ENCODE results near the gene BAHCC1.

The BAHCC1 gene

GRCh38 chr17:81471818-81472456 lies 76.7 kb downstream of the BAHCC1 start:
- H3K4me1 ChIP-seq (ENCODE audit: control extremely low read depth in 1 of 4, control insufficient read depth in 4 of 4, insufficient read depth in 4 of 4, low read length in 3 of 4), result peaks cover 0 to 17% (median 3%) of the 10 kb centered on the region in 4 experiments
- CTCF ChIA-PET, result interaction anchor here (0.9 to 2.2 kb wide), 5 partner anchors 13 to 67 kb away, joined by 3 to 6 read pairs (median 4); no protein-coding TSS in a partner anchor
- H3K27me3 ChIP-seq (replicated peaks in 2 of 5; ENCODE audit: control insufficient read depth in 4 of 5, insufficient read depth in 5 of 5, low read length in 4 of 5), result no peaks in the 10 kb centered on the region
- 89% methylated on average over 26 of the region's 28 CpGs for WGBS (ENCODE audit: insufficient coverage)
- H3K4me3 ChIP-seq (ENCODE audit: control insufficient read depth in 1 of 7, extremely low read depth in 1 of 7, insufficient read depth in 4 of 7, low read depth in 2 of 7, low read length in 6 of 7), result no peak overlapping the region
- POLR2A ChIA-PET, result interaction anchor here (0.6 kb wide), 1 partner anchor 76 kb away, joined by 3 read pairs; no protein-coding TSS in a partner anchor
- no peak overlapping the region for H3K27ac ChIP-seq (ENCODE audit: insufficient read depth in 1 of 2, low read depth in 1 of 2, low read length in 2 of 2, poor library complexity in 1 of 2, severe bottlenecking in 2 of 2)
- H3K9me3 ChIP-seq (ENCODE audit: control extremely low read depth in 1 of 5, control insufficient read depth in 4 of 5, insufficient read depth in 2 of 5, low read depth in 1 of 5, low read length in 4 of 5), result peaks cover 0 to 3% (median 0%) of the 10 kb centered on the region in 5 experiments
- DNase-seq, result peak in 2 of 3 donors; percentile 47 to 50
- peaks cover 0 to 14% (median 1%) of the 10 kb centered on the region in 4 experiments for H3K36me3 ChIP-seq (ENCODE audit: control insufficient read depth in 4 of 4, insufficient read depth in 4 of 4, low read length in 3 of 4)

DNA sequence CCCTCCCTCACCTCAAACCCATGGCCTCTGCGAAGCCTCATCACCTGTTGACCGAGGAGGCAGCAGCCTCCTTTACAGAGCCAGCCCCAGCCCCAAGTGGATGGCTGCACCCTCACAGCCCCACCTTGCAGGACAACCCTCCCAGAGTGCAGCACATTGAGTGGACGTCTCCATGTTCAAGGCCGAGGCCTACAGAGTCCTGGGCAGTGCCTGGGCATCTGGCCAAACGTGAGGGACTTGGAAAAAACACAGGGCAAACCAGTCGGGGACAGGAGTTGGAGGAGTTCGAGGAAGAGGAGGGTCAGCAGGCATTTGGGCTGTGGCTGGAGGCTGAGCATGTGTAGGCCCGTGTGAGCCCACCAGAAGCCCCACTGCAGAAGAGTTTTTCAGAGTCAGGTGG lies 77.8 kb downstream of the BAHCC1 start:
- DNase-seq, result no peak
- ChIA-PET CTCF (interaction anchor here (0.8 to 2.6 kb wide), 5 partner anchors 12 to 78 kb away, joined by 3 to 11 read pairs (median 4); partner anchors contain the start of gene BAHCC1), POLR2A (no interaction called here)
- Histone ChIP-seq H3K4me3 (ENCODE audit: control insufficient read depth in 1 of 7, extremely low read depth in 1 of 7, insufficient read depth in 4 of 7, low read depth in 2 of 7, low read length in 6 of 7) (no peak overlapping the region), H3K36me3 (ENCODE audit: control insufficient read depth in 4 of 4, insufficient read depth in 4 of 4, low read length in 3 of 4) (peaks cover 0 to 5% (median 0%) of the 10 kb centered on the region in 4 experiments), H3K27ac (ENCODE audit: insufficient read depth in 1 of 2, low read depth in 1 of 2, low read length in 2 of 2, poor library complexity in 1 of 2, severe bottlenecking in 2 of 2) (no peak overlapping the region), H3K4me1 (ENCODE audit: control extremely low read depth in 1 of 4, control insufficient read depth in 4 of 4, insufficient read depth in 4 of 4, low read length in 3 of 4) (peaks cover 0 to 19% (median 5%) of the 10 kb centered on the region in 4 experiments), H3K27me3 (replicated peaks in 2 of 5; ENCODE audit: control insufficient read depth in 4 of 5, insufficient read depth in 5 of 5, low read length in 4 of 5) (no peaks in the 10 kb centered on the region), H3K9me3 (ENCODE audit: control extremely low read depth in 1 of 5, control insufficient read depth in 4 of 5, insufficient read depth in 2 of 5, low read depth in 1 of 5, low read length in 4 of 5) (peaks cover 0 to 3% (median 0%) of the 10 kb centered on the region in 5 experiments)
- WGBS (ENCODE audit: insufficient coverage), result 90% methylated on average over 5 of the region's 8 CpGs

DNA sequence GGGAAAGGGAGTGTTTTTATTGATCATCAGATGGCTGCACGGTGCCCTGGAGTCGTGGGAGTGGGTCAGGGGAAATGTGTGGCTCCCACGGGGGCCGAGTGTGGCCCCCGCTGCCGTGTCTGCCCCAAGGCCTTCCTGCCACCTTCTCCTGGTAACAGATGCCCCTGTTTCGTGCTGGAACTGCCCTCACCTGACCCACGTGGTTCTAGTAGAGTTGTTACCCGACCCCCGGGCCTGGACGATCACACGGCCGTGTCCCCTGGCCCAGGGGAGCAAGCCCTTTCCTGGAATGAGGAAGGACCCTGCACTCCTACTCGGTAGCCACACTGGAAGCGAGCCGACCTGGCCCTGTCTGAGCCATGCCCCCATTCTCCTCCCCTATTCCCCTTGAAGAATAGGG lies 79.7 kb downstream of the BAHCC1 start:
- CTCF ChIA-PET, result interaction anchor here (1.0 to 2.6 kb wide), 2 partner anchors 35 to 66 kb away, joined by 3 to 11 read pairs; no protein-coding TSS in a partner anchor

DNA sequence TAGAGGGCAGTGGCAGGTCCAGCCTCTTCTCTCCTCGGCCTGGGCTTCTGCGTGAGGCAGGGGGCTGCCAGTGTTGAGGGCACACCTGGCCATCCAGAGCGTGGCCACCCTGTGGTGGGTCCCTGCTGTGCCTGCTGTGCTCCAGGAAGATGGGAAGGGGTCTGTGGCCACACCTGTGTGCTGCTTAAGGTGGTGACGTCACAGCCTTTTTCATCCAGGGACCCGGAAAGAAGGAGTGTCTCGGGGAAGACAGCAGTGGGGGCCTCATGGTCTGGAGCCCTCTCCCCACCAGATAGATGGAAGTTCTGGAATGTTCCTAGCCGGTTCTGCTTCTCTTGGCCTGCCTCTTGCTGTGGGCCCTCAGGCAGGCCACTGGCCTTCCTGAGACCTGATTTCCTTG lies 80.8 kb downstream of the BAHCC1 start:
- H3K36me3 ChIP-seq (ENCODE audit: control insufficient read depth in 4 of 4, insufficient read depth in 4 of 4, low read length in 3 of 4), result no peaks in the 10 kb centered on the region
- WGBS (ENCODE audit: insufficient coverage), result 95% methylated on average over 5 of the region's 7 CpGs
- ChIA-PET POLR2A (no interaction called here), CTCF (no interaction called here)
- peaks cover 0 to 3% (median 0%) of the 10 kb centered on the region in 5 experiments for H3K9me3 ChIP-seq (ENCODE audit: control extremely low read depth in 1 of 5, control insufficient read depth in 4 of 5, insufficient read depth in 2 of 5, low read depth in 1 of 5, low read length in 4 of 5)
- no peaks in the 10 kb centered on the region for H3K27me3 ChIP-seq (replicated peaks in 2 of 5; ENCODE audit: control insufficient read depth in 4 of 5, insufficient read depth in 5 of 5, low read length in 4 of 5)
- DNase-seq, result no peak
- H3K27ac ChIP-seq (ENCODE audit: insufficient read depth in 1 of 2, low read depth in 1 of 2, low read length in 2 of 2, poor library complexity in 1 of 2, severe bottlenecking in 2 of 2), result no peak overlapping the region
- H3K4me1 ChIP-seq (ENCODE audit: control extremely low read depth in 1 of 4, control insufficient read depth in 4 of 4, insufficient read depth in 4 of 4, low read length in 3 of 4), result peaks cover 0 to 27% (median 8%) of the 10 kb centered on the region in 4 experiments
- H3K4me3 ChIP-seq (ENCODE audit: control insufficient read depth in 1 of 7, extremely low read depth in 1 of 7, insufficient read depth in 4 of 7, low read depth in 2 of 7, low read length in 6 of 7), result no peak overlapping the region

More for the DNA sequence above, 79.7 kb downstream of the BAHCC1 start:
- Histone ChIP-seq H3K27ac (ENCODE audit: insufficient read depth in 1 of 2, low read depth in 1 of 2, low read length in 2 of 2, poor library complexity in 1 of 2, severe bottlenecking in 2 of 2) (no peak overlapping the region), H3K4me1 (ENCODE audit: control extremely low read depth in 1 of 4, control insufficient read depth in 4 of 4, insufficient read depth in 4 of 4, low read length in 3 of 4) (peaks cover 0 to 25% (median 5%) of the 10 kb centered on the region in 4 experiments), H3K9me3 (ENCODE audit: control extremely low read depth in 1 of 5, control insufficient read depth in 4 of 5, insufficient read depth in 2 of 5, low read depth in 1 of 5, low read length in 4 of 5) (peaks cover 0 to 3% (median 0%) of the 10 kb centered on the region in 5 experiments), H3K36me3 (ENCODE audit: control insufficient read depth in 4 of 4, insufficient read depth in 4 of 4, low read length in 3 of 4) (no peaks in the 10 kb centered on the region), H3K4me3 (ENCODE audit: control insufficient read depth in 1 of 7, extremely low read depth in 1 of 7, insufficient read depth in 4 of 7, low read depth in 2 of 7, low read length in 6 of 7) (no peak overlapping the region), H3K27me3 (replicated peaks in 2 of 5; ENCODE audit: control insufficient read depth in 4 of 5, insufficient read depth in 5 of 5, low read length in 4 of 5) (no peaks in the 10 kb centered on the region)
- WGBS (ENCODE audit: insufficient coverage), result 96% methylated on average over 13 of the region's 16 CpGs
- POLR2A ChIA-PET, result no interaction called here
- no peak for DNase-seq

DNA sequence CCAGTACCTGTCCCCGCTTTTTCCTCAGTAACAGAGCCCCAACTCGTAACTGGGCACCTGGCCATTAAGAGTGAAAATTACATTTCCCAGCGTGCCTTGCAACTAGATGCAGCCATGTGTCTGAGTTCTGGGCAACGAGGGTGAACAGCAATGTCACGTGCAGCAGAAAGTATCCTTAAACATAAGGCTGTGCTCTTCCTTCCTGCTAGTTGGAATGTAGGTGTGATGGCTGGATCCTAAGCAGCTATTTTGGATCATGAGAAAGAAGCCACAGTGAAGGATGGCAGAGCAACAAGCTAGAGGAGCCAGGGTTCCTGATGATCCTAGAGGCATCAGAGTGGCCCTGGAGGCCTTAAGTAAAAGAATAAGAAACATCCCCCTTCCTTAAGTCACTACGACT lies 81.4 kb downstream of the BAHCC1 start:
- Histone ChIP-seq H3K4me1 (ENCODE audit: control extremely low read depth in 1 of 4, control insufficient read depth in 4 of 4, insufficient read depth in 4 of 4, low read length in 3 of 4) (peaks cover 0 to 25% (median 10%) of the 10 kb centered on the region in 4 experiments), H3K36me3 (ENCODE audit: control insufficient read depth in 4 of 4, insufficient read depth in 4 of 4, low read length in 3 of 4) (no peaks in the 10 kb centered on the region), H3K27me3 (replicated peaks in 2 of 5; ENCODE audit: control insufficient read depth in 4 of 5, insufficient read depth in 5 of 5, low read length in 4 of 5) (no peaks in the 10 kb centered on the region), H3K4me3 (ENCODE audit: control insufficient read depth in 1 of 7, extremely low read depth in 1 of 7, insufficient read depth in 4 of 7, low read depth in 2 of 7, low read length in 6 of 7) (no peak overlapping the region), H3K9me3 (ENCODE audit: control extremely low read depth in 1 of 5, control insufficient read depth in 4 of 5, insufficient read depth in 2 of 5, low read depth in 1 of 5, low read length in 4 of 5) (peaks cover 0 to 3% (median 0%) of the 10 kb centered on the region in 5 experiments), H3K27ac (ENCODE audit: insufficient read depth in 1 of 2, low read depth in 1 of 2, low read length in 2 of 2, poor library complexity in 1 of 2, severe bottlenecking in 2 of 2) (no peak overlapping the region)
- CTCF ChIA-PET, result no interaction called here
- no peak for DNase-seq
- 100% methylated on average over 4 of the region's 6 CpGs for WGBS (ENCODE audit: insufficient coverage)
- POLR2A ChIA-PET, result no interaction called here

DNA sequence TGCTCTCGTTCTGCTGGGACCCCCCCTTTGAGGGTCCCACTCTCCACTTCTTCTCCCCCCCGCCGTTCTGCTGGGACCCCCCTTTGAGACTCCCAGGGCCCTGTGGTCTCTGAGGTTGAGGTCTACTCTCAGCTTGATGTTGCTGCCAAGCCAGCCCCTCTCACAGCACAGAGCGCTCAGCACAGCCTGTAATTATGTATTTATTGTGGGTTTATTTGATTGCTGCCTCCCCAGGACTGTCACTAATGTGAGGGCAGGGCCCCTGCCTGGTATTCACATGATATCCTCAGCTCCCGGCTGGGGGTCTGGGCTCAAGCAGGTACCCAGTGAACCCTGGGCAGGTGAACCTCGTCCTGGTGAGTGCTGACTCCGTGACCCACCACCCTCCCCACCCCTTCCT lies 81.9 kb downstream of the BAHCC1 start:
- CTCF ChIA-PET, result no interaction called here
- Histone ChIP-seq H3K36me3 (ENCODE audit: control insufficient read depth in 4 of 4, insufficient read depth in 4 of 4, low read length in 3 of 4) (no peaks in the 10 kb centered on the region), H3K27ac (ENCODE audit: insufficient read depth in 1 of 2, low read depth in 1 of 2, low read length in 2 of 2, poor library complexity in 1 of 2, severe bottlenecking in 2 of 2) (no peak overlapping the region), H3K4me3 (ENCODE audit: control insufficient read depth in 1 of 7, extremely low read depth in 1 of 7, insufficient read depth in 4 of 7, low read depth in 2 of 7, low read length in 6 of 7) (no peak overlapping the region), H3K9me3 (ENCODE audit: control extremely low read depth in 1 of 5, control insufficient read depth in 4 of 5, insufficient read depth in 2 of 5, low read depth in 1 of 5, low read length in 4 of 5) (peaks cover 0 to 3% (median 0%) of the 10 kb centered on the region in 5 experiments), H3K27me3 (replicated peaks in 2 of 5; ENCODE audit: control insufficient read depth in 4 of 5, insufficient read depth in 5 of 5, low read length in 4 of 5) (no peaks in the 10 kb centered on the region), H3K4me1 (ENCODE audit: control extremely low read depth in 1 of 4, control insufficient read depth in 4 of 4, insufficient read depth in 4 of 4, low read length in 3 of 4) (peaks cover 0 to 28% (median 16%) of the 10 kb centered on the region in 4 experiments)
- POLR2A ChIA-PET, result no interaction called here
- WGBS (ENCODE audit: insufficient coverage), result 100% methylated on average over 3 of the region's 7 CpGs
- DNase-seq, result no peak

DNA sequence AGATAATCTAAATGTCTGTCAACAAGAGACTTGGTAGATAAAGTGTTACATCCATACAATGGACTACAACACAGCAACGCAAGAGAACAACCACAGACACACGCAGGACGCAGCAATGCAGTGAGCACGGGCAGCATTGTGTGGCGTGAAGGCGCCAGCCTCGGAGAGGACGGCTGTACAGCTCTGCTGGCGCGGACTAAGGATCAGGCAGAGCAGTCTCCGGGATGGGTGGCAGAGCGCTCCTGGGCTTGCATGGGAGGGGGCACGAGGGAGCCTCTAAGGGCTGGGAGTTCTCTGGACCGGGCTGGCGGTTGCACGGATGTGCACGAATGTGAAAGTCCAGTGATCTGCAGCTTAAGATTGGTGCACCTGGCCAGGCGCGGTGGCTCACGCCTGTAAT lies 82.9 kb downstream of the BAHCC1 start:
- POLR2A ChIA-PET, result no interaction called here
- 98% methylated on average over 19 of the region's 20 CpGs for WGBS (ENCODE audit: insufficient coverage)
- Histone ChIP-seq H3K36me3 (ENCODE audit: control insufficient read depth in 4 of 4, insufficient read depth in 4 of 4, low read length in 3 of 4) (no peaks in the 10 kb centered on the region), H3K9me3 (ENCODE audit: control extremely low read depth in 1 of 5, control insufficient read depth in 4 of 5, insufficient read depth in 2 of 5, low read depth in 1 of 5, low read length in 4 of 5) (peaks cover 0 to 3% (median 0%) of the 10 kb centered on the region in 5 experiments), H3K4me1 (ENCODE audit: control extremely low read depth in 1 of 4, control insufficient read depth in 4 of 4, insufficient read depth in 4 of 4, low read length in 3 of 4) (peaks cover 0 to 37% (median 25%) of the 10 kb centered on the region in 4 experiments), H3K4me3 (ENCODE audit: control insufficient read depth in 1 of 7, extremely low read depth in 1 of 7, insufficient read depth in 4 of 7, low read depth in 2 of 7, low read length in 6 of 7) (no peak overlapping the region), H3K27me3 (replicated peaks in 2 of 5; ENCODE audit: control insufficient read depth in 4 of 5, insufficient read depth in 5 of 5, low read length in 4 of 5) (no peaks in the 10 kb centered on the region), H3K27ac (ENCODE audit: insufficient read depth in 1 of 2, low read depth in 1 of 2, low read length in 2 of 2, poor library complexity in 1 of 2, severe bottlenecking in 2 of 2) (no peak overlapping the region)
- no peak for DNase-seq
- CTCF ChIA-PET, result interaction anchor here (0.6 kb wide), 1 partner anchor 372 kb away, joined by 3 read pairs; no protein-coding TSS in a partner anchor

All from common myeloid progenitor, CD34-positive (primary cell).